Panc1 (cell line): ENCODE measurements around the gene CPA5.

ENCODE experiments used
- CTCF ChIP-seq: fragments of 450-650 bp; IDR thresholded peaks from 2 replicates; pipeline ENCODE4 v1.5.1; 2017; ENCODE audit warnings: mild to moderate bottlenecking
- POLR2AphosphoS5 ChIP-seq: IDR thresholded peaks from 2 replicates; pipeline ENCODE4 v1.6.1; 2012; ENCODE audit warnings: mild to moderate bottlenecking, low read depth, low read length, moderate library complexity

- TF ChIP-seq CTCF, result no peak
- TF ChIP-seq POLR2AphosphoS5, result no peak
Observed at GRCh38 chr7:130303982-130304381, 40.6 kb upstream of the CPA5 start.
